ENCODE results near the gene KLHL26.

DNA sequence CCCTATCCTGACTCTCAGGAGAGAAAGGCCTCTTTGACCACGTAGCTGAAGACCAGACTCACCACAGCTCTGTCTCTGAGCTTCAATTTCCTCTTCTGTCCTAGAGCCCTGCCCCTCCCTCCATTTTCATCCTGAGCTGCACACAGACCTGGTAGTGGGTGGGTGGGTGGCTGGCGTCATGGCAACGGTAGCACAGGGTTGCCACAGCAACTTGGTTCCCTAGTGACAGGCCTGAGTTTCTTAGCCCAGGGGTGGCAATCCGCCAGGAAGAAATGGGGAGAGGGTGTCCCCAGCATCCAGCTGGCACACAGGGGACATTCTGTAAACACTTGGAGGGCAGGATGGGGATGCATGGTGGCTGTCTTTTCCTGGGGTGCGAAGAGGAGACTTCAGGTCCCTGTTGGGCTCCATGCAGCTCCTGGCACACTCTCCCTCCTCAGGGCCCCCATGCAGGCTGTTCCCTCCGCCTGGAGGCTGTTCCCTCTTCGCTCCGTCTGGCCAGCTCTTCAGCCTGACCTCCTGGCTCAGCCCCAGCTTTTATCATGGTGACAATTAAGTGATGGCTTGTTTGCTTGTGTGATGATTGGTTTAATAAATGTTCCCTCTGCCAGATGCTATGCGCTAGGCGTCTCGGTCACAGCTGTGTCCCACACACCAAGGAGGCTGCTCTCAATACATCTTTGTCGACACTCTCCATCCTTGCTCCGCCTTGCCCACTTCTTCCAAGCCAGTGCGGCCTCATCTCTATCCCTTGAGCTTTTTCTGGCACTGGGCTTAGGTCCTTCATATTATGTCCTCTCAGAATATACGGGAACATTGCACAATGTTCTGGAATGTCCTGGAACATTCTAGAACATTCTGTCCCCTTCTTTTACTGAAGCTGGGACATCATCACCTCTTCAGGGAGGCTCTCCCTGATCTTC lies 7.4 kb upstream of the KLHL26 start:
- no peak for TF ChIP-seq GABPA (IDR thresholded peaks at IDR 0.05 in 1 of 2, conservative IDR thresholded peaks at IDR 0.05 in 1 of 2)
- TF ChIP-seq CTCF (IDR thresholded peaks at IDR 0.05; ENCODE audit: low read depth, low read length, missing input control), result no peak

Data from liver (tissue), 3 donors.